Upper lobe of right lung (tissue), 1 donor: Measurements from ENCODE around the gene RAB37. TPM values are rescaled to one million over a fixed set of nuclear protein-coding genes. Genes with fewer than 3 reads are reported as not detected.
A peak's percentile ranks its signal among the peaks of the same experiment; 100 is the strongest.

Experiments used
- ATAC-seq: fragments of 200-7000 bp; cut with Tn5 transposase; one replicate; pipeline ENCODE4 v1.9.1; 2020; ENCODE audit warnings: mild to moderate bottlenecking, moderate library complexity
- DNase-seq: peaks from one replicate; pipeline ENCODE4 v3.0.0-alpha.2; 2020
- H3K27ac ChIP-seq: fragments of 200-600 bp; one replicate; pipeline ENCODE4 v1.8.0; 2022
- H3K27me3 ChIP-seq: fragments of 200-600 bp; one replicate; pipeline ENCODE4 v1.8.0; 2022; ENCODE audit warnings: mild to moderate bottlenecking
- H3K36me3 ChIP-seq: fragments of 200-600 bp; one replicate; pipeline ENCODE4 v1.8.0; 2022
- H3K4me1 ChIP-seq: fragments of 200-600 bp; one replicate; pipeline ENCODE4 v1.8.0; 2022
- H3K4me3 ChIP-seq: fragments of 200-600 bp; one replicate; pipeline ENCODE4 v1.8.0; 2022; ENCODE audit warnings: mild to moderate bottlenecking
- H3K9me3 ChIP-seq: fragments of 200-600 bp; one replicate; pipeline ENCODE4 v1.8.0; 2022
- intact Hi-C: fragments of 100-400 bp; cut with DNase I; formaldehyde crosslinking; loops from one replicate; pipeline ENCODE4 v1.11.0; 2022
- total RNA-seq: library from RNA; stranded (reverse); fragmentation: NEBNext Ultra II Directional; extraction: Animal tissue kit (Norgen Biotek cat#: 25700); gene quantifications from one replicate; pipeline ENCODE4 v1.2.1, GENCODE V29; 2021
- TF ChIP-seq, protein P1 (sequence below): fragments of 200-600 bp; IDR thresholded peaks from one replicate; pipeline ENCODE4 v1.8.0; 2022; ENCODE audit warnings: antibody characterized with exemption
- donor health status: DM: no; HTN: yes; CAD: no; lungs with severe emphysema.

The RAB37 gene
- total RNA-seq, 1 donor from 2014 or later, result 6.8 TPM

DNA sequence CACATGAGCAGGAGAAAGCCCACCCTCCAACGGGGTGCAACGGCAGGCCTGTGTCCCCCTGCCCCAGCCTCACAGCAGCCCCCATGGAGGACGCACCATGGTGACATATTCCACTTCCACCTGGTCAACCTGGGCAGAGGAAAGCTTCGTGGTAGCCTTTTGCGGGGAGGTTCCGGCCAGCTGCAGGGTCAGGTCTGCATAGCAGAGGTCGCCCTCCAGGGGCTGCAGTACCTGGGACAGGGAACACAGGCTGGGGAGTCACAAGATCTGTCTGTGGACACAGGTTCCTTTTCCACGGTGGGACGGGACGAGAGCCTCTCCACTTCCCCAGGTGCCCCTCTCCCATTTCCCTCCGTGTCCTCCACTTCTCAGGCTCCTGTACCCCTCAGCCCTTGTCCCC lies 41.4 kb upstream of the RAB37 start:
- DNase-seq (no peak), ATAC-seq (no peak)

DNA sequence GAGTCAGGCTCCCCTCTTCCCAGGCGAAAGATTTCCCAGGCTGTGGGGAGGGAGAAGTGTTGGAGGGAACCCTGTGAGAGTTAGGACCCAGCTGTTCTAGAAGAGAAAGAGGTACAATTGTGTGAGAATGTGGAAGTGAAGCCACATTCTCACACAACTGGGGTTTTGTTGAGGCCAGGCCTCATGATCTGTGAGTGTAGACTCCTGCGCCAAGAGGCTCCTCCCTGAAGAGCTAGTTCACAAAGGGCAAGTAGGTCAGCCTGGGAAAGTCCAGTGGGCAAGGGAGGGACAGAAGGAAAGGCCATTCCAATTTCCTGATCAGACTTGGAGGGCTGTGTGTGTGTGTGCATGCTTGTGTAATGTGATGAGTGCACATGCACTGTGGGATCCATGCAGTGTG lies 39.5 kb upstream of the RAB37 start:
- DNase-seq, result no peak
- Histone ChIP-seq H3K4me3 (no peak overlapping the region), H3K27me3 (no peaks in the 10 kb centered on the region), H3K36me3 (no peaks in the 10 kb centered on the region), H3K4me1 (no peaks in the 10 kb centered on the region), H3K9me3 (no peaks in the 10 kb centered on the region), H3K27ac (no peak overlapping the region)
- ATAC-seq, result no peak
- TF ChIP-seq, protein P1, sequence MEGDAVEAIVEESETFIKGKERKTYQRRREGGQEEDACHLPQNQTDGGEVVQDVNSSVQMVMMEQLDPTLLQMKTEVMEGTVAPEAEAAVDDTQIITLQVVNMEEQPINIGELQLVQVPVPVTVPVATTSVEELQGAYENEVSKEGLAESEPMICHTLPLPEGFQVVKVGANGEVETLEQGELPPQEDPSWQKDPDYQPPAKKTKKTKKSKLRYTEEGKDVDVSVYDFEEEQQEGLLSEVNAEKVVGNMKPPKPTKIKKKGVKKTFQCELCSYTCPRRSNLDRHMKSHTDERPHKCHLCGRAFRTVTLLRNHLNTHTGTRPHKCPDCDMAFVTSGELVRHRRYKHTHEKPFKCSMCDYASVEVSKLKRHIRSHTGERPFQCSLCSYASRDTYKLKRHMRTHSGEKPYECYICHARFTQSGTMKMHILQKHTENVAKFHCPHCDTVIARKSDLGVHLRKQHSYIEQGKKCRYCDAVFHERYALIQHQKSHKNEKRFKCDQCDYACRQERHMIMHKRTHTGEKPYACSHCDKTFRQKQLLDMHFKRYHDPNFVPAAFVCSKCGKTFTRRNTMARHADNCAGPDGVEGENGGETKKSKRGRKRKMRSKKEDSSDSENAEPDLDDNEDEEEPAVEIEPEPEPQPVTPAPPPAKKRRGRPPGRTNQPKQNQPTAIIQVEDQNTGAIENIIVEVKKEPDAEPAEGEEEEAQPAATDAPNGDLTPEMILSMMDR, result no peak
- intact Hi-C loops, result no loop called here

More for the DNA sequence above, 41.4 kb upstream of the RAB37 start:
- Histone ChIP-seq H3K36me3 (no peaks in the 10 kb centered on the region), H3K27ac (no peak overlapping the region), H3K4me1 (peaks cover 8% of the 10 kb centered on the region), H3K4me3 (no peak overlapping the region), H3K9me3 (no peaks in the 10 kb centered on the region), H3K27me3 (no peaks in the 10 kb centered on the region)
- intact Hi-C loops, result no loop called here
- TF ChIP-seq, protein P1, result no peak

DNA sequence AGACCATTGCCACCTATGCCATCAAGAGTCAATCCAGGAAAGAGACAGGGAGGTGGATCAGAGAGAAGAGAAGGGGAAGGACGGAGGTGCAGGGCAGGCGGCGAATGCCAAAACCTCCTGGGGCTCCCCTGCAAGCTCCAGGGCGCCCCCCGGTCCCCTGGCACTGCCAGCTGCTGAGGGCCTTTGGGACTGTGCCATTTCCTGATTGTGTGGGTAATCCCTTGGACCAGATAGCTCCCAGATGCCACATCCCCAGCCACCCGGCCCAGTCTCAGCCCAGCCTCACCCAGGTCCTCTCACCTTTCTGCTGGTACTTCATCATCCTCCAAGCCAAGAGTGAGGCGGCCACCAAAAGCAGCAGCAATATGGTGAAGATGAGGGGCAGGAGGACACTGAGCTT lies 39.0 kb upstream of the RAB37 start:
- no peak for DNase-seq
- intact Hi-C loops, result no loop called here
- Histone ChIP-seq H3K4me1 (no peaks in the 10 kb centered on the region), H3K27ac (no peak overlapping the region), H3K36me3 (no peaks in the 10 kb centered on the region), H3K27me3 (no peaks in the 10 kb centered on the region), H3K4me3 (no peak overlapping the region), H3K9me3 (no peaks in the 10 kb centered on the region)
- TF ChIP-seq, protein P1, result no peak
- ATAC-seq, result no peak

DNA sequence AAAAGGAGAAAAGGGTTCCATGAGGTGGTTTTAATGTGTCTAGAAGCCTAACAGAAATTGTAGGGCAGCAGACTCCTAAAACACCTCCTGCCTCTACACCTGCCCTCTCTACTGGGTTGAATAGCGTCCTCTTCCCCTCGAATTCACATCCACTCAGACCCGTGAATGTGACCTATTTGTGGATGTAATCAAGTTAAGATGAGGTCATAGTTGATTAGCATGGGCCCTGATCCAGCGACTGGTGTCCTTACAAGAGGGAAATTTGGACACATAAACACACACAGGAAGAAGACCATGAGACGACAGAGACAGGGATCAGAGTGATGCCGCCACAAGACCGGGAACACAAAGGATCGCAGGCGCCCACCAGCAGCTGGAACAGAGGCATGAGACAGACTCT lies 37.8 kb upstream of the RAB37 start:
- Histone ChIP-seq H3K36me3 (no peaks in the 10 kb centered on the region), H3K4me1 (no peaks in the 10 kb centered on the region), H3K27ac (no peak overlapping the region), H3K9me3 (no peaks in the 10 kb centered on the region), H3K27me3 (no peaks in the 10 kb centered on the region), H3K4me3 (no peak overlapping the region)
- no peak for ATAC-seq
- no peak for DNase-seq
- intact Hi-C loops, result no loop called here
- TF ChIP-seq, protein P1, result no peak

DNA sequence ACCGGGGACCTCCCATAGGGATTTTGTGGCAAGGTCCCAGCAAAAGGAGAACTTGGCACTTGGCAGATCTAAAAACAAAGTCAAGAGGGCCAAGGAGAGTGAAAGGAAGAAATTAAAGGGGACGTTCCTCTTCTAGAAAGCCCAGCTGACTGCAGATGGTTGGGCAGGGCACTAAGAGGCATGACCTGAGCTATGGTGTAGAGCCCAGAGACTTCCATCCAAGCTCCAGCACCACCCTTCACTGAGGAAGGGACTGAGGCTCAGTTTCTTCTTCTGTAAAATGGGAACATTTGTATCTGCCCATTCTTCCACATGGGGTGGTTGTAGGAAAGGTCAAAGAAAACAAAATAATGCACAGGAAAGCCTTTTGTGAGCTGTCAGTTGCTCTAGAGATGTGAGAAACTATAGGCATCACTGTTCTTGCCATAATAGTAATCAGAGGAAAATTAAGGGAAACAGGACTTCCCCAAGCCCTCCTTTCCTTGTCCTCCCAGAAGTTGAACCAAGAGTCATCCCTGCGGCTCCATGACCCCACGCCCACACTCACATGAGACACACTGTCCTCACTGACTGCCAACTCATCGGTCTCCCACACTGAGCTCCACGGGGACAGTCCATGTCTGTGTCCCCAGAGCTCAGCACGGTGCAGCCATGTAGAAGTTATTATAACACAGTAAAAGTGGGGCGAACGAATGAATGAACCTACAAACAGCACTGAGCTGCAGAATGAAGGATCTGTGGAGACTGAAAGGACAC lies 34.8 kb upstream of the RAB37 start:
- Histone ChIP-seq H3K4me3 (no peak overlapping the region), H3K4me1 (no peaks in the 10 kb centered on the region), H3K36me3 (no peaks in the 10 kb centered on the region), H3K9me3 (no peaks in the 10 kb centered on the region), H3K27ac (no peak overlapping the region), H3K27me3 (no peaks in the 10 kb centered on the region)
- TF ChIP-seq, protein P1, result no peak
- peak; percentile 84 for ATAC-seq
- peak; percentile 73 for DNase-seq
- intact Hi-C loops, result no loop called here

DNA sequence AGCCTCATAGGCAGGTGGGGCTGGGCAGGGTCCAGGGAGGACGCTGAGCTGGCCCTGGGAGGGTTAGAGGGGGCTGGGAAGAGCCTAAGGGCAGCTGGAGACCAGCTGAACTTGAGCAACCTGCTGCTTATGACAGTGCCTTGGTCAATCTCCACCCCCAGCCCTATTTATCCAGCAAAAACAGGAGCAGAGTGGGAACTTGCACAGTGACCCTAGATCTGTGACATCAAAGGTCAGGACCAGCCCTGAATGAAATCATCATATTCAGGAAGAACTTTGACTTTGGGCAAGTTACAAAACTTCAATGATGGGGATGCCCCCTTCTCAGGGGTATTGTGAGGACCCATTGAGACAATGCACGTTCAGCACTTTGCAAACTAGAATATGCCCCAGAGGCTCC lies 33.7 kb upstream of the RAB37 start:
- Histone ChIP-seq H3K9me3 (no peaks in the 10 kb centered on the region), H3K4me3 (no peak overlapping the region), H3K36me3 (no peaks in the 10 kb centered on the region), H3K27me3 (no peaks in the 10 kb centered on the region), H3K27ac (no peak overlapping the region), H3K4me1 (no peaks in the 10 kb centered on the region)
- DNase-seq, result no peak
- ATAC-seq, result no peak
- TF ChIP-seq, protein P1, result no peak
- intact Hi-C loops, result no loop called here
